WTC11 (cell line): Measurements from ENCODE around the gene LMO1. TPM values are rescaled to one million over a fixed set of nuclear protein-coding genes. Genes with fewer than 3 reads are reported as not detected.

ENCODE experiments used
- ATAC-seq: fragments of 200-7000 bp; cut with Tn5 transposase; 2 replicates; pipeline ENCODE4 v1.10.0; 2021; ENCODE audit warnings: mild to moderate bottlenecking, moderate library complexity
- CTCF ChIA-PET: fragments of 300-600 bp; sonication (Branson Sonifier 250); formaldehyde crosslinking; loops from one replicate; lab custom pipeline; 2021; ENCODE audit warnings: antibody characterized with exemption; lab: Charles Lee
- POLR2A ChIA-PET: fragments of 350-600 bp; sonication (Branson Sonifier 250); formaldehyde crosslinking; loops from one replicate; lab custom pipeline; 2021; ENCODE audit warnings: antibody characterized with exemption; lab: Charles Lee
- DNase-seq: peaks from one replicate; pipeline ENCODE4 v3.0.0; 2021; ENCODE audit warnings: low spot score
- H3K27ac Mint-ChIP-seq: 2 replicates; pipeline ENCODE4 v1.8.0; 2021; ENCODE audit warnings: mixed read lengths
- H3K27me3 Mint-ChIP-seq: 2 replicates; pipeline ENCODE4 v1.8.0; 2021; ENCODE audit warnings: low read depth, mild to moderate bottlenecking, moderate library complexity, mixed read lengths
- H3K36me3 Mint-ChIP-seq: 2 replicates; pipeline ENCODE4 v1.8.0; 2021; ENCODE audit warnings: mixed read lengths
- H3K4me1 Mint-ChIP-seq: 2 replicates; pipeline ENCODE4 v1.8.0; 2022; ENCODE audit warnings: mixed read lengths
- H3K4me3 Mint-ChIP-seq: 2 replicates; pipeline ENCODE4 v1.8.0; 2021; ENCODE audit warnings: mild to moderate bottlenecking, moderate library complexity, mixed read lengths
- H3K9me3 Mint-ChIP-seq: 2 replicates; pipeline ENCODE4 v1.8.0; 2021; ENCODE audit warnings: mixed read lengths
- AFF4 ChIP-seq: sonication (generic); formaldehyde crosslinking; IDR thresholded peaks from 2 replicates; pipeline ENCODE4 v1.8.1; 2023; ENCODE audit warnings: mild to moderate bottlenecking, missing genetic modification reagents, borderline replicate concordance
- CDX4 ChIP-seq: fragments of 250-450 bp; sonication (Bioruptor Pico); IDR thresholded peaks from 2 replicates; pipeline ENCODE4 v1.9.0; 2021; ENCODE audit warnings: moderate library complexity, mild to moderate bottlenecking, inconsistent platforms, borderline replicate concordance
- CTCF ChIP-seq: fragments of 200-600 bp; IDR thresholded peaks from 2 replicates; pipeline ENCODE4 v1.8.0; 2022; ENCODE audit warnings: antibody characterized with exemption
- ETV6 ChIP-seq: sonication (generic); formaldehyde crosslinking; IDR thresholded peaks from 2 replicates; pipeline ENCODE4 v1.8.1; 2022; ENCODE audit warnings: mild to moderate bottlenecking, missing genetic modification reagents
- GABPB1 ChIP-seq: sonication (generic); formaldehyde crosslinking; IDR thresholded peaks from 2 replicates; pipeline ENCODE4 v1.8.1; 2023; ENCODE audit warnings: mild to moderate bottlenecking, missing genetic modification reagents
- GRHL2 ChIP-seq: fragments of 250-450 bp; sonication (Bioruptor Pico); IDR thresholded peaks from 2 replicates; pipeline ENCODE4 v1.8.0; 2022; ENCODE audit warnings: mild to moderate bottlenecking, moderate library complexity; ENCODE audit not compliant: insufficient replicate concordance, severe bottlenecking
- IRF2 ChIP-seq: sonication (generic); formaldehyde crosslinking; IDR thresholded peaks from 2 replicates; pipeline ENCODE4 v1.8.0; 2022; ENCODE audit warnings: low read depth, missing genetic modification reagents, borderline replicate concordance
- MLX ChIP-seq: sonication (generic); formaldehyde crosslinking; IDR thresholded peaks from 2 replicates; pipeline ENCODE4 v1.8.1; 2023; ENCODE audit warnings: mild to moderate bottlenecking, missing genetic modification reagents, moderate library complexity
- MYBL2 ChIP-seq: sonication (generic); formaldehyde crosslinking; IDR thresholded peaks from 2 replicates; pipeline ENCODE4 v1.8.1; 2023; ENCODE audit warnings: mild to moderate bottlenecking, moderate library complexity, missing genetic modification reagents
- NR2C2 ChIP-seq: sonication (generic); formaldehyde crosslinking; IDR thresholded peaks from 2 replicates; pipeline ENCODE4 v1.8.0; 2022; ENCODE audit warnings: mild to moderate bottlenecking, missing genetic modification reagents
- NR3C1 ChIP-seq: sonication (generic); formaldehyde crosslinking; conservative IDR thresholded peaks from 2 replicates; pipeline ENCODE4 v1.8.1; 2023; ENCODE audit warnings: low read depth, mild to moderate bottlenecking, missing genetic modification reagents
- PRRX2 ChIP-seq: fragments of 250-450 bp; sonication (Bioruptor Pico); IDR thresholded peaks from 2 replicates; pipeline ENCODE4 v1.8.0; 2021; ENCODE audit warnings: mild to moderate bottlenecking
- SMAD4 ChIP-seq: sonication (generic); formaldehyde crosslinking; IDR thresholded peaks from 2 replicates; pipeline ENCODE4 v1.8.0; 2022; ENCODE audit warnings: mild to moderate bottlenecking, missing genetic modification reagents
- SOX15 ChIP-seq: fragments of 250-450 bp; sonication (Bioruptor Pico); IDR thresholded peaks from 2 replicates; pipeline ENCODE4 v1.9.0; 2021; ENCODE audit warnings: mild to moderate bottlenecking
- SP1 ChIP-seq: sonication (generic); formaldehyde crosslinking; conservative IDR thresholded peaks from 2 replicates; pipeline ENCODE4 v1.8.1; 2022; ENCODE audit warnings: missing genetic modification reagents
- TEAD4 ChIP-seq: sonication (generic); formaldehyde crosslinking; IDR thresholded peaks from 2 replicates; pipeline ENCODE4 v1.8.0; 2022; ENCODE audit warnings: mild to moderate bottlenecking, missing genetic modification reagents
- TP53 ChIP-seq: sonication (generic); formaldehyde crosslinking; IDR thresholded peaks from 2 replicates; pipeline ENCODE4 v1.8.1; 2023; ENCODE audit warnings: mild to moderate bottlenecking, missing genetic modification reagents
- ZNF121 ChIP-seq: sonication (generic); formaldehyde crosslinking; IDR thresholded peaks from 2 replicates; pipeline ENCODE4 v1.8.0; 2023; ENCODE audit warnings: missing genetic modification reagents
- ZNF263 ChIP-seq: sonication (generic); formaldehyde crosslinking; IDR thresholded peaks from 2 replicates; pipeline ENCODE4 v1.8.1; 2022; ENCODE audit warnings: low read depth, mild to moderate bottlenecking, moderate library complexity, missing genetic modification reagents
- ZNF512 ChIP-seq: sonication (generic); formaldehyde crosslinking; IDR thresholded peaks from 2 replicates; pipeline ENCODE4 v1.8.1; 2022; ENCODE audit warnings: missing genetic modification reagents, borderline replicate concordance
- total RNA-seq: library from RNA; stranded (reverse); gene quantifications from 3 replicates; pipeline ENCODE4 v1.2.3, GENCODE V29; 2021

The LMO1 gene
- total RNA-seq, 1 experiment from 2014 or later: 0.44 TPM

GRCh38 chr11:8285796-8286195 is 22.1 kb upstream of the LMO1 start:
- Mint-ChIP-seq H3K4me1 (peaks cover 2% of the 10 kb centered on the region), H3K9me3 (no peaks in the 10 kb centered on the region), H3K36me3 (no peaks in the 10 kb centered on the region), H3K27ac (no peak overlapping the region), H3K27me3 (peaks cover 11% of the 10 kb centered on the region), H3K4me3 (no peak overlapping the region)
- TF ChIP-seq MLX (CRISPR knock-in tag) (no peak), ZNF121 (CRISPR knock-in tag) (no peak), IRF2 (no peak), NR2C2 (no peak), PRRX2 (CRISPR knock-in tag) (no peak), ETV6 (CRISPR knock-in tag) (no peak)
- no peak for ATAC-seq
- ChIA-PET CTCF (interaction anchor here (2.6 kb wide), 1 partner anchor 22 kb away, joined by 10 read pairs; the partner anchor contains the start of gene LMO1), POLR2A (no interaction called here)
- no peak for DNase-seq

- Mint-ChIP-seq H3K27ac (no peak overlapping the region), H3K27me3 (peaks cover 11% of the 10 kb centered on the region), H3K36me3 (no peaks in the 10 kb centered on the region), H3K4me3 (no peak overlapping the region), H3K4me1 (peaks cover 2% of the 10 kb centered on the region), H3K9me3 (no peaks in the 10 kb centered on the region)
- DNase-seq: no peak
- ATAC-seq: no peak
- ChIA-PET POLR2A (no interaction called here), CTCF (no interaction called here)
- no peak for TF ChIP-seq TP53
- no peak for TF ChIP-seq GABPB1 (CRISPR knock-in tag)
- no peak for TF ChIP-seq CDX4 (CRISPR knock-in tag)
- no peak for TF ChIP-seq NR3C1 (CRISPR knock-in tag)
- no peak for TF ChIP-seq MLX (CRISPR knock-in tag)
- TF ChIP-seq TEAD4 (CRISPR knock-in tag): no peak
- TF ChIP-seq ZNF263: no peak
- no peak for TF ChIP-seq MYBL2 (CRISPR knock-in tag)
- TF ChIP-seq SMAD4: no peak
- no peak for TF ChIP-seq ZNF512 (CRISPR knock-in tag)
- TF ChIP-seq SOX15 (CRISPR knock-in tag): no peak
- TF ChIP-seq AFF4: no peak
- no peak for TF ChIP-seq SP1 (CRISPR knock-in tag)
- no peak for TF ChIP-seq GRHL2
- no peak for TF ChIP-seq CTCF
Measured at GRCh38 chr11:8285228-8285627, 21.6 kb upstream of the LMO1 start.
